Measurements from ENCODE around the gene FERMT2. TPM values are rescaled to one million over a fixed set of nuclear protein-coding genes. Genes with fewer than 3 reads are reported as not detected.

The FERMT2 gene
- total and polyA plus RNA-seq, 2 donors (not counting 1 experiment from before 2014, with no cell fraction given), result 0.05 TPM; not detected in 1

DNA sequence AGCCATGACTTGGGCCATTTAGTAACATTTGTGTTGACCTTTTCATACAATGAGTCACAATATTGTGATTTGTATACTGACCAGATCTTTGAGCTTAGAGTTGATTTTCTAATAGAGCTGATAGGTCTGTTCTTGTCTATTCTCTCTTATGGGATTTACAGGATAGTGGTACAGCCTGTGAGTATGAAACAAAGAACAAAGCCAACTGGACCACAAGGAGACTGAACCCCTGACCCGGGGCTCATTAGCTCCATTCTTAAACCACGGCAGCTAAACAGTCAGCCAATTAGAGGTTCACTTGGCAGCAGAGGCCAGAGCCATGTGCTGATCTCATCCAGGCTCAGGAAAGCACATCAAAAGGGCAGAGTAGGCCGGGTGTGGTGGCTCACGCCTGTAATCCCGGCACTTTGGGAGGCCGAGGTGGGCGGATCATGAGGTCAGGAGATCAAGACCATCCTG lies 100.4 kb downstream of the FERMT2 start:
- ATAC-seq (ENCODE audit: low read depth), result no peak
- H3K9me3 Mint-ChIP-seq (ENCODE audit: insufficient read depth), result no peaks in the 10 kb centered on the region
- no peak overlapping the region for H2AFZ ChIP-seq (ENCODE audit: insufficient read depth, low read depth, low read length, poor library complexity, severe bottlenecking)
- no peaks in the 10 kb centered on the region for H3K79me2 ChIP-seq (ENCODE audit: control insufficient read depth, insufficient read depth, low read length)
- no peak overlapping the region for H3K4me3 ChIP-seq (ENCODE audit: control extremely low read depth in 1 of 5, extremely low read depth in 1 of 5, insufficient read depth in 1 of 5, low read depth in 2 of 5, low read length in 4 of 5)
- H3K4me2 ChIP-seq (replicated peaks; ENCODE audit: low read depth, low read length, poor library complexity, severe bottlenecking), result no peak overlapping the region
- intact Hi-C loops (cut with micrococcal nuclease), result no loop called here
- no peaks in the 10 kb centered on the region for H3K4me1 Mint-ChIP-seq
- CTCF ChIA-PET, result no interaction called here
- no peaks in the 10 kb centered on the region for H3K9me3 ChIP-seq (ENCODE audit: control extremely low read depth in 1 of 3, control insufficient read depth in 2 of 3, insufficient read depth in 1 of 3, low read length in 2 of 3)
- POLR2A ChIA-PET, result no interaction called here
- H3K27ac Mint-ChIP-seq, result no peak overlapping the region
- no peaks in the 10 kb centered on the region for H3K36me3 ChIP-seq (replicated peaks in 1 of 2; ENCODE audit: control extremely low read depth in 1 of 2, control insufficient read depth in 1 of 2, extremely low read depth in 1 of 2, insufficient read depth in 2 of 2, low read length in 1 of 2)
- H3K4me1 ChIP-seq (ENCODE audit: control insufficient read depth in 2 of 2, insufficient read depth in 2 of 2, low read length in 2 of 2), result no peaks in the 10 kb centered on the region
- H3K9ac ChIP-seq (ENCODE audit: low read length), result no peak overlapping the region
- H3K27me3 Mint-ChIP-seq, result peaks cover 15% of the 10 kb centered on the region
- no peaks in the 10 kb centered on the region for H4K20me1 ChIP-seq (ENCODE audit: control insufficient read depth, insufficient read depth, low read length, poor library complexity, severe bottlenecking)
- H3K27me3 ChIP-seq (replicated peaks in 1 of 4; ENCODE audit: control extremely low read depth in 1 of 4, control insufficient read depth in 3 of 4, insufficient read depth in 4 of 4, low read length in 3 of 4), result no peaks in the 10 kb centered on the region
- TF ChIP-seq, protein P1, sequence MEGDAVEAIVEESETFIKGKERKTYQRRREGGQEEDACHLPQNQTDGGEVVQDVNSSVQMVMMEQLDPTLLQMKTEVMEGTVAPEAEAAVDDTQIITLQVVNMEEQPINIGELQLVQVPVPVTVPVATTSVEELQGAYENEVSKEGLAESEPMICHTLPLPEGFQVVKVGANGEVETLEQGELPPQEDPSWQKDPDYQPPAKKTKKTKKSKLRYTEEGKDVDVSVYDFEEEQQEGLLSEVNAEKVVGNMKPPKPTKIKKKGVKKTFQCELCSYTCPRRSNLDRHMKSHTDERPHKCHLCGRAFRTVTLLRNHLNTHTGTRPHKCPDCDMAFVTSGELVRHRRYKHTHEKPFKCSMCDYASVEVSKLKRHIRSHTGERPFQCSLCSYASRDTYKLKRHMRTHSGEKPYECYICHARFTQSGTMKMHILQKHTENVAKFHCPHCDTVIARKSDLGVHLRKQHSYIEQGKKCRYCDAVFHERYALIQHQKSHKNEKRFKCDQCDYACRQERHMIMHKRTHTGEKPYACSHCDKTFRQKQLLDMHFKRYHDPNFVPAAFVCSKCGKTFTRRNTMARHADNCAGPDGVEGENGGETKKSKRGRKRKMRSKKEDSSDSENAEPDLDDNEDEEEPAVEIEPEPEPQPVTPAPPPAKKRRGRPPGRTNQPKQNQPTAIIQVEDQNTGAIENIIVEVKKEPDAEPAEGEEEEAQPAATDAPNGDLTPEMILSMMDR (IDR thresholded peaks at IDR 0.05), result no peak
- TF ChIP-seq EZH2 (IDR thresholded peaks at IDR 0.05; ENCODE audit: borderline replicate concordance, insufficient read depth, low read depth, low read length, poor library complexity, severe bottlenecking), result no peak
- H3K27ac ChIP-seq (ENCODE audit: low read length in 2 of 2), result no peak overlapping the region
- DNase-seq, result no peak
- WGBS (ENCODE audit: insufficient coverage), result 94% methylated on average over 4 of the region's 7 CpGs
- no peak overlapping the region for H3K4me3 Mint-ChIP-seq

DNA sequence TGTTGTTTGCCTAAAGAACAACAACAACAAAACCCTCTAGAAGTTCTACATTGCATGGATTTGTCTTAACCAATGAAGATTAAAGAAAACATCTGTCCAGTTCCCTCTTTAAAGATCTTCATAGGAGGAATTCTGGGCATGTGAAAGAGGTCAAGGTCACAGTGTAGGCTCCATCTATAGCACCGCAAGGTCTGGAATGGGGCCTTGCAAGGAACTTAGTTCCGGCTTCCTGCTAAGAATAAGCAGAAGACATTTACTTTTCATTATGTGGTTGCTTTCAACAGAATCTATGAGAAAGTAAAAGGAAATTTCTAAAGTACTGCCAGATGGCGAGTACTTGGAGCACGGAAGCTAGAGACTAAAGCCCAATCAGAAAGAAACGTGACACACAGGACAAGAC lies 102.2 kb downstream of the FERMT2 start:
- TF ChIP-seq, protein P1 (IDR thresholded peaks at IDR 0.05), result no peak
- TF ChIP-seq EZH2 (IDR thresholded peaks at IDR 0.05; ENCODE audit: borderline replicate concordance, insufficient read depth, low read depth, low read length, poor library complexity, severe bottlenecking), result no peak
- Histone ChIP-seq H3K36me3 (replicated peaks in 1 of 2; ENCODE audit: control extremely low read depth in 1 of 2, control insufficient read depth in 1 of 2, extremely low read depth in 1 of 2, insufficient read depth in 2 of 2, low read length in 1 of 2) (no peaks in the 10 kb centered on the region), H4K20me1 (ENCODE audit: control insufficient read depth, insufficient read depth, low read length, poor library complexity, severe bottlenecking) (no peaks in the 10 kb centered on the region), H3K27ac (ENCODE audit: low read length in 2 of 2) (no peak overlapping the region), H3K9me3 (ENCODE audit: control extremely low read depth in 1 of 3, control insufficient read depth in 2 of 3, insufficient read depth in 1 of 3, low read length in 2 of 3) (no peaks in the 10 kb centered on the region), H3K4me1 (ENCODE audit: control insufficient read depth in 2 of 2, insufficient read depth in 2 of 2, low read length in 2 of 2) (no peaks in the 10 kb centered on the region), H2AFZ (ENCODE audit: insufficient read depth, low read depth, low read length, poor library complexity, severe bottlenecking) (no peak overlapping the region), H3K79me2 (ENCODE audit: control insufficient read depth, insufficient read depth, low read length) (no peaks in the 10 kb centered on the region), H3K27me3 (replicated peaks in 1 of 4; ENCODE audit: control extremely low read depth in 1 of 4, control insufficient read depth in 3 of 4, insufficient read depth in 4 of 4, low read length in 3 of 4) (no peaks in the 10 kb centered on the region), H3K9ac (ENCODE audit: low read length) (no peak overlapping the region), H3K4me3 (ENCODE audit: control extremely low read depth in 1 of 5, extremely low read depth in 1 of 5, insufficient read depth in 1 of 5, low read depth in 2 of 5, low read length in 4 of 5) (no peak overlapping the region), H3K4me2 (replicated peaks; ENCODE audit: low read depth, low read length, poor library complexity, severe bottlenecking) (no peak overlapping the region)
- Mint-ChIP-seq H3K27ac (no peak overlapping the region), H3K9me3 (ENCODE audit: insufficient read depth) (no peaks in the 10 kb centered on the region), H3K4me3 (no peak overlapping the region), H3K27me3 (peaks cover 14% of the 10 kb centered on the region), H3K4me1 (peaks cover 2% of the 10 kb centered on the region)
- intact Hi-C loops (cut with micrococcal nuclease), result no loop called here
- CTCF ChIA-PET, result no interaction called here
- WGBS (ENCODE audit: insufficient coverage), result no CpG with 5 or more reads among the region's 5 CpGs
- POLR2A ChIA-PET, result interaction anchor here (0.8 kb wide), 1 partner anchor 138 kb away, joined by 6 read pairs; no protein-coding TSS in a partner anchor
- no peak for ATAC-seq (ENCODE audit: low read depth)
- DNase-seq, result no peak

Data from B cell (primary cell).